GM12865 (cell line): ENCODE measurements around the gene PLAC1.

Experiments used
- DNase-seq: peaks from one replicate; pipeline ENCODE4 v3.0.0; 2010; ENCODE audit warnings: low read depth
- H3K4me3 ChIP-seq: 2 replicates; pipeline ENCODE4 v1.5.1; 2011; ENCODE audit warnings: mild to moderate bottlenecking, low read depth, low read length, control low read depth
- TF ChIP-seq, protein P1 (sequence below): IDR thresholded peaks from 2 replicates; pipeline ENCODE4 v1.5.1; 2011; ENCODE audit warnings: low read length, control low read depth, low read depth, inconsistent platforms; ENCODE audit not compliant: insufficient read depth; ENCODE audit errors: missing control alignments

The PLAC1 gene

GRCh38 chrX:134520860-134521390 is 137.3 kb downstream of the PLAC1 start:
- TF ChIP-seq, protein P1, sequence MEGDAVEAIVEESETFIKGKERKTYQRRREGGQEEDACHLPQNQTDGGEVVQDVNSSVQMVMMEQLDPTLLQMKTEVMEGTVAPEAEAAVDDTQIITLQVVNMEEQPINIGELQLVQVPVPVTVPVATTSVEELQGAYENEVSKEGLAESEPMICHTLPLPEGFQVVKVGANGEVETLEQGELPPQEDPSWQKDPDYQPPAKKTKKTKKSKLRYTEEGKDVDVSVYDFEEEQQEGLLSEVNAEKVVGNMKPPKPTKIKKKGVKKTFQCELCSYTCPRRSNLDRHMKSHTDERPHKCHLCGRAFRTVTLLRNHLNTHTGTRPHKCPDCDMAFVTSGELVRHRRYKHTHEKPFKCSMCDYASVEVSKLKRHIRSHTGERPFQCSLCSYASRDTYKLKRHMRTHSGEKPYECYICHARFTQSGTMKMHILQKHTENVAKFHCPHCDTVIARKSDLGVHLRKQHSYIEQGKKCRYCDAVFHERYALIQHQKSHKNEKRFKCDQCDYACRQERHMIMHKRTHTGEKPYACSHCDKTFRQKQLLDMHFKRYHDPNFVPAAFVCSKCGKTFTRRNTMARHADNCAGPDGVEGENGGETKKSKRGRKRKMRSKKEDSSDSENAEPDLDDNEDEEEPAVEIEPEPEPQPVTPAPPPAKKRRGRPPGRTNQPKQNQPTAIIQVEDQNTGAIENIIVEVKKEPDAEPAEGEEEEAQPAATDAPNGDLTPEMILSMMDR = peak; percentile 48
- DNase-seq = peak; percentile 62

More at GRCh38 chrX:134520860-134521390, 137.3 kb downstream of the PLAC1 start:
- H3K4me3 ChIP-seq = no peak overlapping the region
